Measurements from ENCODE around the gene ZFC3H1.
"Not testable (repeated sequence)": the region's sequence is repeated elsewhere in the genome, so short reads cannot be mapped to it uniquely, and the experiment has no call there.

The ZFC3H1 gene

GRCh38 chr12:71688961-71689570, 25.4 kb upstream of the ZFC3H1 start:
- no peak for DNase-seq (ENCODE audit: low read depth)
- TF ChIP-seq, protein P1, sequence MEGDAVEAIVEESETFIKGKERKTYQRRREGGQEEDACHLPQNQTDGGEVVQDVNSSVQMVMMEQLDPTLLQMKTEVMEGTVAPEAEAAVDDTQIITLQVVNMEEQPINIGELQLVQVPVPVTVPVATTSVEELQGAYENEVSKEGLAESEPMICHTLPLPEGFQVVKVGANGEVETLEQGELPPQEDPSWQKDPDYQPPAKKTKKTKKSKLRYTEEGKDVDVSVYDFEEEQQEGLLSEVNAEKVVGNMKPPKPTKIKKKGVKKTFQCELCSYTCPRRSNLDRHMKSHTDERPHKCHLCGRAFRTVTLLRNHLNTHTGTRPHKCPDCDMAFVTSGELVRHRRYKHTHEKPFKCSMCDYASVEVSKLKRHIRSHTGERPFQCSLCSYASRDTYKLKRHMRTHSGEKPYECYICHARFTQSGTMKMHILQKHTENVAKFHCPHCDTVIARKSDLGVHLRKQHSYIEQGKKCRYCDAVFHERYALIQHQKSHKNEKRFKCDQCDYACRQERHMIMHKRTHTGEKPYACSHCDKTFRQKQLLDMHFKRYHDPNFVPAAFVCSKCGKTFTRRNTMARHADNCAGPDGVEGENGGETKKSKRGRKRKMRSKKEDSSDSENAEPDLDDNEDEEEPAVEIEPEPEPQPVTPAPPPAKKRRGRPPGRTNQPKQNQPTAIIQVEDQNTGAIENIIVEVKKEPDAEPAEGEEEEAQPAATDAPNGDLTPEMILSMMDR (IDR thresholded peaks at IDR 0.05; ENCODE audit: low read depth, low read length, missing control alignments), result no peak
- no peak overlapping the region for H3K4me3 ChIP-seq (ENCODE audit: low read depth, low read length)
- in situ Hi-C loops (cut with HindIII; ENCODE audit: low sequenced_read_pairs), result no loop called here

DNA sequence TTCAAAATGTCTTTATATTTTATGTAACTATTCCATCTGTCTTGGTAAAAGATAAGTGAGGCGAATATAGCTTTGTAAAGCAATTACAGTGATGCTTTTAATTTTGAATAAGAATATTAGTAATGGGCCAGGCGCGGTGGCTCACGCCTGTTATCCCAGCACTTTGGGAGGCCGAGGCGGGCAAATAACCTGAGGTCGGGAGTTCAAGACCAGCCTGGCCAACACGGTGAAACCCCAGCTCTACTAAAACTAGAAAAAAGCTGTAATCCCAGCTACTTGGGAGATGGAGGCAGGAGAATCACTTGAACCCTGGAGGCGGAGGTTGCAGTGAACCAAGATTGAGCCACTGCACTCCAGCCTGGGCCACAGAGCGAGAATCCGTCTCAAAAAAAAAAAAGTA, 23.5 kb upstream of the ZFC3H1 start:
- in situ Hi-C loops (cut with HindIII; ENCODE audit: low sequenced_read_pairs); DNase-seq (ENCODE audit: low read depth): not testable (repeated sequence)
- H3K4me3 ChIP-seq (ENCODE audit: low read depth, low read length), result peak overlapping the region; percentile 70

DNA sequence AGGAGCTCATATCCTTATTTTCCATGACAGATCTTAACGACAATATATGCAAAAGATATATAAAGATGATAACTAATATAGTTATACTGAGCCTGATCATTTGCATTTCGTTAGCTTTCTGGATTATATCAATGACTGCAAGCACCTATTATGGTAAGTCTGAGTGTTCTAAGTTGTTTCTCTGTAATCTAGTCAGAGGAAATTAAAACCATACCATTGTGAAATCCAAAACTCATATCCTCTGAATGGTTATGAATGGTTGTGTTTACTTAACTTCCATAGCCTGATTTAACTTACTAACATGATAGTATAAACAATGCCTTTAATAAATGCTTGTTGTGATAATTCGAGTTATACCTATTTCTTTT, 23.0 kb upstream of the ZFC3H1 start:
- TF ChIP-seq, protein P1 (IDR thresholded peaks at IDR 0.05; ENCODE audit: low read depth, low read length, missing control alignments), result no peak
- in situ Hi-C loops (cut with HindIII; ENCODE audit: low sequenced_read_pairs), result no loop called here
- peak overlapping the region; percentile 70 for H3K4me3 ChIP-seq (ENCODE audit: low read depth, low read length)
- no peak for DNase-seq (ENCODE audit: low read depth)

DNA sequence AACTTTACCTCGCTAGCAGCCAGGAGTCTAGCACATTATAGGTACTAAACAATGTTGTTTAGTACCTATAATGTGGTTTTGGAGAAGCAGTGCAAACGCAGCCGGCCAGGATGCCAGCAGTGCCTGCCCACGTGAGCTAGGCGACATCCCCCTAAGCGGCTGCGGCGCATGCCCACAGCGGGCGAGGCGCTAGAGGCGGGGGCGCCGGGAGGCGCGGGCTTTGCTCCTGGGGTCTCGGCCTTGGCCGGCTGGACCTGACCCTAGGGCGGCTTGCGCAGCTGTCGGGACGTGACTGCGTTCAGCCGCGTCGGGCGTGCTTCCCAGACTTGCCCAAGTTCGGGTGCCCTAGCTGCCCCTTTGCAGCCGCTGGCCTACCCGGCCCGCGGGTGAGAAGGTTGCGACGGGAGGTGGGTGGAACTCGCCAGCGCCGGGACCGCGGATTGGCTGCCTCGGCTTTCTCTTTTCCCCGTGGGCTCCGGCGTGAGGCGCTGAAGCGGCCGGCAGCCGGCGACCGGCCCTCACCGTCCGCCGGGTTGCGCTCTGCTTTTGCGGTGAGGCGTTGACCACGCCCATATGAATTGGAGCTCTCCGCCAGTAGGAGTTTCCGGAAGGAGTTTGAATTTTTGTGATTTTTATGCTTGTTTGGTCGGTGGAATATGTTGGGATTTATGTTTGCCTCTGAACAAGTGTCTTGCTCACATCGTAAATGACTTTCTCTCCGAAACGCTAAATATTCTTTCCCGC, 22.4 kb upstream of the ZFC3H1 start, which contains the start of gene TMEM19:
Gene TMEM19 (plus strand): TSS at position 169 of the 744 bp plus-strand sequence. CDS start 599 bp downstream, outside the sequence.
- peak; percentile 66 for DNase-seq (ENCODE audit: low read depth)
- TF ChIP-seq, protein P1 (IDR thresholded peaks at IDR 0.05; ENCODE audit: low read depth, low read length, missing control alignments), result peak; percentile 19
- peak within 1 kb of the TSS; percentile 70 for H3K4me3 ChIP-seq (ENCODE audit: low read depth, low read length)
- in situ Hi-C loops (cut with HindIII; ENCODE audit: low sequenced_read_pairs), result no loop called here

DNA sequence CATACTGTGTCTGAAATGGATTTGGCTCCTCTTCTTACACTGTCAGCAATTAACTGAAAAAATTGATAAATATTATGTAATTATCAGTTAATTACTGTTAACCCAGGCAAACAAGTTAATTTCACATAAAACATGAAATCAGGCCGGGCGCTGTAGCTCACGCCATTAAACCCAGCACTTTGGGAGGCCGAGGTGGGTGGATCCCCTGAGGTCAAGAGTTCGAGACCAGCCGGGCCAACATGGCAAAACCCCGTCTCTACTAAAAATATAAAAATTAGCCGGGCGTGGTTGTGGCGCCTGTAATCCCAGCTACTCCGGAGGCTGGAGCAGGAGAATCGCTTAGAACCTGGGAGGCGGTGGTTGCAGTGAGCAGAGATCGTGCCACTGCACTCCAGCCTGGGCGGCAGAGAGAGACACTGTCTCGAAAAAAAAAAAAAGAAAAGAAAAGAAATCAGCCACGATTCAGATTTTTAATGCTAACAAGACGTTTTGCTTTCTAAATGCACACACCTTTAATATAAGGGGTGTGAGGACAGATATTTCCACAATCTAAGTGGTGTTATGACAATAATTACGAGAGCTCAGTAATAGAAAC, 21.8 kb upstream of the ZFC3H1 start:
- H3K4me3 ChIP-seq (ENCODE audit: low read depth, low read length), result peak overlapping the region; percentile 70
- in situ Hi-C loops (cut with HindIII; ENCODE audit: low sequenced_read_pairs), result no loop called here
- DNase-seq (ENCODE audit: low read depth), result no peak
- TF ChIP-seq, protein P1 (IDR thresholded peaks at IDR 0.05; ENCODE audit: low read depth, low read length, missing control alignments), result no peak

DNA sequence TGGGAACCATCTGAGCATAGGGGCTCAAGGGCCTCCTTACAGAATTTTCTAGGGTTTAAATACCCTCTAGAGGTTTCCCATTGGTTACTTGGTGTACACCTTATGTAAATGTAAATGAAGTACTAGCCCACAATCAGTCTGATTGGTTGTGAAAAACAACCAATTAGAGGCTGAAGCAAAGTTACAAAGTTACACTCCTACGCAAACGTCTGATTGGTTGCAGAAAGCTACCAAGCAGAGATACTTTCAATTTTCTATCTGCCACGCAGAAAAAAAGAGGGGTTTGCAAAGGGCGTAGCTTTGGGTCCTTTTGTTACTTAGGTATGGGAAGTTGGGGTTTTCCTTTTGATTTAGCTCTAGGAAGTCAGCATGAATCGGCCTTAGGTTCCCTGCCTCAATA, 20.4 kb upstream of the ZFC3H1 start:
- in situ Hi-C loops (cut with HindIII; ENCODE audit: low sequenced_read_pairs), result no loop called here
- DNase-seq (ENCODE audit: low read depth), result no peak
- no peak overlapping the region for H3K4me3 ChIP-seq (ENCODE audit: low read depth, low read length)
- TF ChIP-seq, protein P1 (IDR thresholded peaks at IDR 0.05; ENCODE audit: low read depth, low read length, missing control alignments), result no peak

- H3K4me3 ChIP-seq (ENCODE audit: low read depth, low read length), result no peak overlapping the region
- DNase-seq (ENCODE audit: low read depth), result no peak
- TF ChIP-seq, protein P1 (IDR thresholded peaks at IDR 0.05; ENCODE audit: low read depth, low read length, missing control alignments), result no peak
- in situ Hi-C loops (cut with HindIII; ENCODE audit: low sequenced_read_pairs), result no loop called here
These were observed 20.0 kb upstream of the ZFC3H1 start for GRCh38 chr12:71683633-71684032.

Measured in astrocyte of the cerebellum (primary cell).